Skeletal muscle tissue (tissue), 4 donors: ENCODE results near the gene PLAAT4. TPM values are rescaled to one million over a fixed set of nuclear protein-coding genes. Genes with fewer than 3 reads are reported as not detected.
"Not testable (repeated sequence)": the region's sequence is repeated elsewhere in the genome, so short reads cannot be mapped to it uniquely, and the experiment has no call there.

Source experiments
- H3K27ac ChIP-seq: one replicate; pipeline ENCODE4 v1.7.0; 2013; ENCODE audit warnings: mild to moderate bottlenecking, low read depth, low read length, inconsistent platforms
- H3K27me3 ChIP-seq, 3 donors: one replicate each; pipeline ENCODE4 v1.7.0; 2013; ENCODE audit warnings: low read length in 3 of 3; ENCODE audit not compliant: control insufficient read depth in 3 of 3, insufficient read depth in 3 of 3
- H3K36me3 ChIP-seq, 3 donors: one replicate each; pipeline ENCODE4 v1.7.0; 2013; ENCODE audit warnings: low read length in 3 of 3; ENCODE audit not compliant: control insufficient read depth in 3 of 3, insufficient read depth in 3 of 3
- H3K4me1 ChIP-seq, 3 donors: one replicate each; pipeline ENCODE4 v1.7.0; 2013; ENCODE audit warnings: low read length in 3 of 3, mild to moderate bottlenecking in 3 of 3; ENCODE audit not compliant: control insufficient read depth in 3 of 3, insufficient read depth in 3 of 3
- H3K4me3 ChIP-seq, 3 donors: one replicate each; pipeline ENCODE4 v1.7.0; 2013; ENCODE audit warnings: low read length in 3 of 3
- H3K9ac ChIP-seq, 3 donors: one replicate each; pipeline ENCODE4 v1.7.0; 2013; ENCODE audit warnings: low read length in 3 of 3, mild to moderate bottlenecking in 3 of 3, moderate library complexity in 2 of 3, low read depth in 1 of 3
- H3K9me3 ChIP-seq, 3 donors: one replicate each; pipeline ENCODE4 v1.7.0; 2013; ENCODE audit warnings: low read length in 3 of 3; ENCODE audit not compliant: control insufficient read depth in 3 of 3
- total RNA-seq: library from RNA; depleted of rRNA; stranded (reverse); fragments of >200 nt; gene quantifications from one replicate; pipeline ENCODE4 v1.2.3, GENCODE V29; 2014
- donor health status: Osteomylitis.

Gene PLAAT4
- total RNA-seq, 1 donor from 2014 or later, result 6.3 TPM

DNA sequence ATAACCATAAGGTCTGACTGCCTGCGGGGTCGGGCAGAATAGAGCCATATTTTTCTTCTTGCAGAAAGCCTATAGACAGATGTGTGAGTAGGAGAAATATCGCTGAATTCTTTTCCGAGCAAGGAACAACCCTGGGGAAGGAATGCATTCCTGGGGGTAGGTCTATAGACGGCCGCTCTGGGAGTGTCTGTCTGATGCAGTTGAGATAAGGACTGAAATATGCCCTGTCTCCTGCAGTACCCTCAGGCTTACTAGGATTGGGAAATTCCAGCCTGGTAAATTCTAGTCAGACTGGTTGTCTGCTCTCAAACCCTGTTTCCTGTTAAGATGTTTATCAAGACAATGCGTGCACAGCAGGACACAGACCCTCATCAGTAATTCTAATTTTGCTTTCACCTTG lies 44.6 kb downstream of the PLAAT4 start:
- H3K9me3 ChIP-seq, H3K27me3 ChIP-seq, H3K27ac ChIP-seq, H3K4me3 ChIP-seq, H3K9ac ChIP-seq, H3K4me1 ChIP-seq: not testable (repeated sequence)
- peaks cover 14 to 40% (median 25%) of the 10 kb centered on the region in 3 donors for H3K36me3 ChIP-seq

DNA sequence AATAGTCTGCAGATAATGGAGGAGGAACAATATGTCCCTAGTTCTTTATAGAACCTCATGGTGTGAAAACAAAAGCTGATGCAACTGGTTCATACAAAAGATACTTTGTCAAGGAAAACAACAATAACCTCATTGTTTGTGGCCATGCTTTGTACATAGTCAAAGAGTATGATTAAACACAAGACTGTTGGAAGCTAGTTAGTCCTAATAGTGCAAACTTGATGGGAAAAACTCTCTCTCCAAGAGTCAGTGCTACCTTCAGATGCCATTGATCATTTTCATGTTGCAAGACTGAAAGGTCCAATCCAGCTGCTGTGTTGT lies 46.7 kb downstream of the PLAAT4 start:
- Histone ChIP-seq H3K4me1 (no peaks in the 10 kb centered on the region), H3K9ac (no peak overlapping the region), H3K27ac (no peak overlapping the region), H3K27me3 (no peaks in the 10 kb centered on the region), H3K9me3 (peaks cover 0 to 2% (median 0%) of the 10 kb centered on the region in 3 donors), H3K4me3 (no peak overlapping the region), H3K36me3 (peaks cover 14 to 39% (median 27%) of the 10 kb centered on the region in 3 donors)

DNA sequence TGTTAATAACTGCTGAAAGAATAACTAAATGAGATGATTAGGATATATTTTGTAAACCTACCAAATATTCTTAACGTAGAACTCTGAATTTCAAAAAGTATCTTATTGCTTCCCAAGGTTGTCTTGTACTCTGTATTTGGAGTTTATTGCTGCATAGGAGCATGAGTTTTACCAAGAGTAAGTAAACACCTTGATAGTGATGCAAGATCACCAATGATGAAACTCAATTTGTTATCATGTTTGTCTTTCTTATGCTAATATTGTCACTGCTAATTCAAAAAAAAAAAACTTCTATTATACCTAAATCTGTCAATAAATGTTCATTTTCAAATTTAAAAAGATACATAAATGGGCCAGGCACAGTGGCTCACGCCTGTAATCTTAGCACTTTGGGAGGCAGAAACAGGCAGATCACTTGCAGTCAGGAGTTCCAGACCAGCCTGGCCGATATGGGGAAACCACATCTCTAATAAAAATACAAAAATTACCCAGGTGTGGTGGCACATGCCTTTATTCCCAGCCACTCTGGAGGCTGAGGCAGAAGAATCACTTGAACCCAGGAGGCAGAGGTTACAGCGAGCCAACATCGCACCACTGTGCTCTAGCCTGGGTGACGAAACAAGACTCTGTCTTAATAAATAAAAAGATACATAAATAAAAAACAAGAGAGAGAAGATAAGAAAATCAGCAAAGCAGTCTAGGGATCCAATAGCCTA lies 50.0 kb downstream of the PLAAT4 start:
- Histone ChIP-seq H3K4me1 (no peaks in the 10 kb centered on the region), H3K27ac (no peak overlapping the region), H3K36me3 (peaks cover 26 to 41% (median 37%) of the 10 kb centered on the region in 3 donors), H3K9ac (no peak overlapping the region), H3K4me3 (no peak overlapping the region), H3K9me3 (no peaks in the 10 kb centered on the region), H3K27me3 (no peaks in the 10 kb centered on the region)

DNA sequence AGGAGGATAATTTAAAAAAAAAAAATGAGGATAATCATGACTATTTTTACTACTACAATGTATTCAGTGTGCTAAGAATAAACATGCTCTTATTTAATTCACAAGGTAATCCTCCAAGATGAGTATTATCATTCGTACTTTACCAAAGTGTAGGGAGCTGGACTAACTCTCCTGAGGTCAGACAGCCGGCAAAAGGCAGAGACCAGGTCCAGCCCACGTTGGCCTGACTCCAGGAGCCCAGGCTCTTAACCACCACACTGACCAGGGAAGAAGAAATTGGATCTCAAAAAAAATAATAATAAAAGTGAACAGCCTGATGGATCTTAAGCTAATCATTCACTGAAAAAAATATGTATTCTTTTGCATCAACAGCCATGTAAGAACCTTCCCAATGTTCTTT lies 52.4 kb downstream of the PLAAT4 start:
- H3K9me3 ChIP-seq, result no peaks in the 10 kb centered on the region
- H3K27me3 ChIP-seq, result no peaks in the 10 kb centered on the region
- H3K4me3 ChIP-seq, result no peak overlapping the region
- peaks cover 0 to 3% (median 1%) of the 10 kb centered on the region in 3 donors for H3K4me1 ChIP-seq
- no peak overlapping the region for H3K9ac ChIP-seq
- no peak overlapping the region for H3K27ac ChIP-seq
- H3K36me3 ChIP-seq, result peaks cover 32 to 41% (median 33%) of the 10 kb centered on the region in 3 donors

DNA sequence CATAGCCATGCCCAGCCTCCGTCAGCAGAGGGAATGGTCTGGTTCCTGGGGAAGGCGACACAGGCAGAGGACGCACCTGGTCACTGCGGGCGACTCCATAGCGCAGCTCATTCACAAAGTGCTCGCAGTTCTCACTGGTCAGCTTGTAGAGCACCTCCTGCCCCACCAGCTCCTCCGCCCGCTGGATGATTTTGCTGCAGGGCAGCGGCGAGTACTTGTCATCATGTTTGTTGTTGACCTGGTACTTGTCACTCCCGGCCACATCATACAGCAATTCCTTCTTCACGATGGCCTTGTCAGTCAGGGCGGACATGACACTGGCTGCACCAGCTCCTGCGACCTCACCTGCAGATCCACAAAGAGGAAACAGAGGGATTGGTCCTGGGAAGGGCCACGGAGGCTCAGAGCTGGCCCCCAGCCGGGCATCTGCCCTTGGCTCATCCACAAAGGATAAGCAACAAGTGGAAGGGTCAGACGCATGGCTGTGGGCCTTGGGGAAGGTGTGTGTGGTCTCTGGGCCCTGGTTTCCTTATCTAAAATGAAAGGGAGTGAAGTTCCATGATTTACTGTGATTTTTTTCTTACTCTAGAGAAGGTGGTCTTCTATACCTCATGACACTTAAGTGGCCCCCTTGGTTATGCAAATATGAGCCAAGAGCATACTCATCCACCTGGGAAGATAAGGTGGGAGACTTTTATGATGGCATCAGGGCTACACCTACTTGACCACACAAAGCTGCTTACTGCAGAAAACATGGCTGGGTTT lies 53.6 kb downstream of the PLAAT4 start:
- Histone ChIP-seq H3K9ac (no peak overlapping the region), H3K36me3 (peaks cover 32 to 41% (median 35%) of the 10 kb centered on the region in 3 donors), H3K27me3 (no peaks in the 10 kb centered on the region)

DNA sequence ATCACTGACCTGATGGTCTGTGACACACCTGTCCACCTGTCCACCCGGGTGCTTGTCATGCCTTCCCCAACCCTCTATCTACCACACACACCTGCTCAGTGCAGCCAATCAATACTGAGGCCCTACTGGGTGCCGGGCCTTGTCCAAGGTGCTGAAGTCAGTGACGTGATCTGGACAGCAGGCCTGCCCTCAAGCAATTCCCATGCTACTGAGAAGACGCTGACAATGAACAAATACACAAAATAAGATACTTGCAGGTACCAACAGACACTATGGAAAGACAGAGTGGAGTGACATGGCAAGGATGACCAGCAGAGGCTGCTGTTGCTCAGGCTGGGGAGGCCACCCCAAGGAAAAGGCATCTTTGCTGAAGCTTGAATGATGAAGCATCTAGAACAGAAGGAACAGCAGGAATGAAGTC lies 56.4 kb downstream of the PLAAT4 start:
- Histone ChIP-seq H3K4me3 (no peak overlapping the region), H3K36me3 (peaks cover 30 to 41% (median 38%) of the 10 kb centered on the region in 3 donors), H3K9ac (no peak overlapping the region), H3K27ac (no peak overlapping the region), H3K9me3 (no peaks in the 10 kb centered on the region), H3K4me1 (peaks cover 0 to 6% (median 4%) of the 10 kb centered on the region in 3 donors), H3K27me3 (no peaks in the 10 kb centered on the region)

More for the DNA sequence above, 53.6 kb downstream of the PLAAT4 start:
- Histone ChIP-seq H3K9me3 (no peaks in the 10 kb centered on the region), H3K27ac (no peak overlapping the region), H3K4me3 (no peak overlapping the region), H3K4me1 (peaks cover 0 to 6% (median 4%) of the 10 kb centered on the region in 3 donors)

DNA sequence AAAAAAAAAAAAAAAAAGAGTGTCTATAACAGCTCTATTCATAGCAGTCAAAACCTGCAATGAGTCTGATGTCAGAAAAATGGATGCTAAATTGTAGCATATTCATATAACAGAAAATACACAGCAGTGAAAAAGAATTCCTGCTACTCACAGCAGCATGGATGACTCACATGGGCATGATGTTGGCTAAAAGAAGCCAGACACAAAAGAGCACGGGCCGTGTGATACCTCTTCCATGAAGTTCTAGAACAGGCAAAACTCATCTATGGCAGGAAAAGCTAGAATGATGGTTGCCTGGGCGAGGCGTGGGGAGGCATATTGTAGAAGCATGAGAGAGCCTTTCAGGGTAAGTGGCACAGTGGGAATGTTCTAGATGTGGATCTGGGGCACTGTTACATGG lies 58.7 kb downstream of the PLAAT4 start:
- H3K4me3 ChIP-seq, result no peak overlapping the region
- peaks cover 0 to 8% (median 4%) of the 10 kb centered on the region in 3 donors for H3K4me1 ChIP-seq
- H3K36me3 ChIP-seq, result peaks cover 21 to 33% (median 26%) of the 10 kb centered on the region in 3 donors
- H3K27me3 ChIP-seq, result no peaks in the 10 kb centered on the region
- H3K9me3 ChIP-seq, result no peaks in the 10 kb centered on the region
- H3K9ac ChIP-seq, result no peak overlapping the region
- no peak overlapping the region for H3K27ac ChIP-seq

Other genes starting within 250 kb of the PLAAT4 start
- gene SLC22A9, start 167.0 kb upstream of the PLAAT4 start, total RNA-seq, result not detected
- gene PLAAT5, start 45.6 kb upstream of the PLAAT4 start, total RNA-seq, result 3.7 TPM
- 9.9 TPM for gene LGALS12, start 30.7 kb upstream of the PLAAT4 start, total RNA-seq
- gene PLAAT2, start 26.6 kb downstream of the PLAAT4 start, total RNA-seq, result not detected
- 19.8 TPM for gene PLAAT3, start 77.6 kb downstream of the PLAAT4 start, total RNA-seq
- gene ATL3, start 134.6 kb downstream of the PLAAT4 start, total RNA-seq, result 40.2 TPM
- 28.7 TPM for gene RTN3, start 144.7 kb downstream of the PLAAT4 start, total RNA-seq
- 15.7 TPM for gene ZFTA, start 232.0 kb downstream of the PLAAT4 start, total RNA-seq